Activated T-helper 2 cell treated with anti-CD3 and anti-CD28 coated beads, Interferon-gamma antibody, Interleukin-2, Interleukin-4, amounts not matched to agents 10 μg/mL and 5 μg/mL and 100 μg/mL, durations not matched to agents 14 hours and 24 hours and 36 hours (primary cell): ENCODE results near the gene IRS2. TPM values are rescaled to one million over a fixed set of nuclear protein-coding genes. Genes with fewer than 3 reads are reported as not detected.

Experiments
- DNase-seq: peaks from one replicate; pipeline ENCODE4 v3.0.0; 2021; ENCODE audit warnings: low spot score
- H3K27ac Mint-ChIP-seq: one replicate; pipeline ENCODE4 v1.8.0; 2021; ENCODE audit warnings: mixed read lengths
- H3K27me3 Mint-ChIP-seq: one replicate; pipeline ENCODE4 v1.8.0; 2021; ENCODE audit warnings: low read depth, mixed read lengths
- H3K36me3 Mint-ChIP-seq: one replicate; pipeline ENCODE4 v1.8.0; 2021; ENCODE audit warnings: low read depth, mixed read lengths
- H3K4me1 Mint-ChIP-seq: one replicate; pipeline ENCODE4 v1.8.0; 2021; ENCODE audit warnings: low read depth, mixed read lengths
- H3K4me3 Mint-ChIP-seq: one replicate; pipeline ENCODE4 v1.8.0; 2021; ENCODE audit warnings: low read depth, mild to moderate bottlenecking, moderate library complexity, mixed read lengths
- H3K9me3 Mint-ChIP-seq: one replicate; pipeline ENCODE4 v1.8.0; 2021; ENCODE audit warnings: mixed read lengths
- intact Hi-C: fragments of 100-400 bp; cut with micrococcal nuclease; formaldehyde crosslinking; loops from one replicate; pipeline ENCODE4 v1.15.1; 2023
- total RNA-seq: library from RNA; stranded (reverse); gene quantifications from 2 replicates; pipeline ENCODE4 v1.2.3, GENCODE V29; 2022

IRS2 gene
- total RNA-seq, 1 donor from 2014 or later, result 5.0 TPM

DNA sequence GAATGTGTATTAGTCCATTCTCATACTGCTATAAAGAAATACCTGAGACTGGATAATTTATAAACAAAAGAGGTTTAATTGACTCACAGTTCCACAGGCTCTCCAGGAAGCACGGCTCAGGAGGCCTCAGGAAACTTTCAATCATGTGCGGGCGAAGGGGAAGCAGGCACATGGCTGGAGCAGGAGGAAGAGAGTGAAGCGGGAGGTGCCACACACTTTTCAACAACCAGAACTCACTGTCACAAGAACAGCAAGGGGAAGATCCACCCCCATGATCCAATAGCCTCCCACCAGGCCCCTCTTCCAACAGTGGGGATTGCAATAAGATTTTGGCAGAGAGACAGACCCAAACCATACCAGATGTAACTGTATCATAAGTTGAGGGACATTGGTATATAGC is 72.7 kb downstream of the IRS2 start:
- intact Hi-C loops, result no loop called here
- Mint-ChIP-seq H3K27ac (no peak overlapping the region), H3K27me3 (peaks cover 10% of the 10 kb centered on the region), H3K4me3 (no peak overlapping the region), H3K36me3 (no peaks in the 10 kb centered on the region), H3K4me1 (no peaks in the 10 kb centered on the region), H3K9me3 (no peaks in the 10 kb centered on the region)
- DNase-seq, result no peak

GRCh38 chr13:109712124-109712722 is 74.2 kb downstream of the IRS2 start:
- Mint-ChIP-seq H3K27ac (no peak overlapping the region), H3K4me1 (no peaks in the 10 kb centered on the region), H3K4me3 (no peak overlapping the region), H3K36me3 (no peaks in the 10 kb centered on the region), H3K9me3 (no peaks in the 10 kb centered on the region), H3K27me3 (peaks cover 10% of the 10 kb centered on the region)
- DNase-seq, result no peak
- intact Hi-C loops, result no loop called here

DNA sequence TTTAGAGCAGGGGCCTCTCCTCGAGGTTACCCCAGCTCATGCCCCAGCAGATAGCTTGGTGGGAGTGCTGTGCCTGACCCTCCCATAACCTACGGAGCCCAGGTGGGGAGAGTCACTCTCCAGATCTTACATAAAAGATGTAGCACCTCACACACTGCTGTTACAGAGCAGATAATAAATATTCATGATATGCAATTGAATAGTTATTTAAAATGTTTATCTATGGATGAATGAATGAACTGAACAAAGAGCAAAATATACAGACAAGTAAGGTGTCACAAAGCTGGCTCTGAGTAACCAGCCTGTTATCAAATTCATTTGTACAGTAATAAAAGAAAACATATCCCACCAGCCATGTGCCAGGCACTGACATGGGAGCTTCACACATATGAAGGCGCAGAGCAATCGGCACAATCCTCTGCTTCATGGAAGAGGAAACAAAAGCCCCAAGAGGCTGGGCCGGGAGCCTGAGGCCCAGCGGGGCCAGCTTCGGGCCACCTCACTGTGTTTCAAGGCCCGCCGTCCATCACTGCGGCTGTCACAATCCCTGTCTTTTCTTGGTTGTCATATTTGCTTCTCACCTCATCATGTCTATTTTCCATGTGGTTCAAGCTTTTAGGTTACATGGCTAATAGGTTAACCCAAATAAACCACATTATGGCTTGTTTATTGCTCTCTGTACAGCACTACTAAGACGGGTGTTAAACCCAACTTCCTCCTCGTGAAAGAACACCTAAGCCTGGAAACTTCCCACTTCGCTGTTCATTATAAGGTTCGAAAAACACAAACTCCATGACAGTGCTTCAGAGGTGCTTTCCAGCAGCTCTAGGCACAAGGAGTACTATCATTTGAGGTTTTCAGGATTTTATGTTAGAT is 78.4 kb downstream of the IRS2 start:
- Mint-ChIP-seq H3K9me3 (no peaks in the 10 kb centered on the region), H3K4me1 (peaks cover 2% of the 10 kb centered on the region), H3K4me3 (no peak overlapping the region), H3K36me3 (no peaks in the 10 kb centered on the region), H3K27me3 (peaks cover 19% of the 10 kb centered on the region), H3K27ac (no peak overlapping the region)
- DNase-seq, result no peak
- intact Hi-C loops, result no loop called here

DNA sequence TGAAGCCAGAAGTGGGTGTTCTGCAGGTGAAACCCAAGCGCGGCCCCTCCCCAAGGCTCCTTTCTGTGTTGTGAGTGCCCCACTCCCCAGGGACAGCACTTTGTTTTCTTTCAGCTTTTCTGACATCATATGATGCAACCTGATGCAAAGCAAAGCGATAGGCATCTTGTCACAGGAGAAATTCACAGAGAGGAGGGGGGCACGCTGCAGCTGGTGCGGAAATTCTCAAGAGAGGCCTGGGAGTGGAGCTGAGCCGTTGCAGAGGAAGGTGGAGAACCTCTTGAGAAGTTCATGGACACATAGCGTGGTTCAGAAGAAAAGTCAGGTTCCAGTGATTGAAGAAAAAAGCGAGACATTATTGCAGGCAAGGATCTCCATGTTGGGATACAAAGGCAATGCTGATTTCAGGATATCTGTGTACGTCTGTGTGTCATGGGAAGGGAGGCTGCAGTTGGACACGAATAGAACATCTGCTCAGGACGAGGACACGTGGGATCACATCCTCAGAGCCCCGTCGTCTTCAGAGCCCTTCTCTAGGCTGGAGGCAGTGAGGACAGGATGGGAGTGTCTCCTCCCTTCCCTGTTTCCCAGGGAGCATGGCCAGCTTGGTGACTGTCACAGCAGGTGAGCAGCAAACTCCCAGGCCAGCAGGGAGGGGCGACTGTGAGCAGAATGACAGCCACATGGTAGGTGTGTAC is 79.2 kb downstream of the IRS2 start:
- Mint-ChIP-seq H3K4me1 (peaks cover 2% of the 10 kb centered on the region), H3K27me3 (peaks cover 19% of the 10 kb centered on the region), H3K9me3 (no peaks in the 10 kb centered on the region), H3K4me3 (no peak overlapping the region), H3K36me3 (no peaks in the 10 kb centered on the region), H3K27ac (no peak overlapping the region)
- intact Hi-C loops, result no loop called here
- DNase-seq, result no peak

DNA sequence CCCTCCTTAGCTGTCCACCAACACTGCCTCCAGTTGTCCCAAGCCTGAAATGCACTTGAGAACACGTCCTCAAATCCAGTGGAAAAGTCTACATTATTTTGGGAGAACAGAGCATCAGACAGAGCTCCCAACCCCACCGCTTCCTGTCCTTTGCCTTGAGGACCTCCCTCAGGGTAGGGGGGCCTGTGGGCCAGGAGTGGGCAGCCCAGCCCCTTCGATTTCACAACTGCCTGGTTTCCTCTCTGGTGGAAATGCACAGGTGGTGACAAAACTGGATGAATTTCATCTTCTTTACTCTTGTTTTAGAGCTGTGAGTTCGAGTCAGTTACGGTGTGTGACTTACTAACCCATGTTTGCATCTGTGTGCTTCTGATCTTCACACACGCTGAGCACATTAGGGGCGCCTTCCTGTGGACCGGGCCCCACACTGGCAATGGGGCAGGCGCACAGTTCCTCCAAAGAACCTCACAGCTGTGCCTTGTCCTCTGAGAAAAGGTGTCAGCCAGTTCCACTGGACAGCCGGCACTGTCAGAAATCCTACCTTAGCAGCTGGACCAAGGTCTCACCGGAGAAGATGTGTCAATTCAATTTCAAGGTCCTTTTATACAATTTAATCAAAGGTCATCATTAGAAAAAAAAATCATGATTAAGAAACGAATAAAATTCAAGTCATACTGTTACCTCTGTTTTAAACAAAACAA is 80.2 kb downstream of the IRS2 start:
- Mint-ChIP-seq H3K4me1 (peaks cover 2% of the 10 kb centered on the region), H3K27ac (no peak overlapping the region), H3K27me3 (peaks cover 22% of the 10 kb centered on the region), H3K4me3 (no peak overlapping the region), H3K9me3 (no peaks in the 10 kb centered on the region), H3K36me3 (no peaks in the 10 kb centered on the region)
- intact Hi-C loops, result no loop called here
- no peak for DNase-seq

GRCh38 chr13:109704771-109705635 is 81.4 kb downstream of the IRS2 start:
- H3K4me1 Mint-ChIP-seq, result peaks cover 2% of the 10 kb centered on the region
- peaks cover 26% of the 10 kb centered on the region for H3K27me3 Mint-ChIP-seq
- DNase-seq, result no peak
- no peak overlapping the region for H3K27ac Mint-ChIP-seq
- no peaks in the 10 kb centered on the region for H3K9me3 Mint-ChIP-seq
- H3K36me3 Mint-ChIP-seq, result no peaks in the 10 kb centered on the region
- no peak overlapping the region for H3K4me3 Mint-ChIP-seq
- intact Hi-C loops, result no loop called here

DNA sequence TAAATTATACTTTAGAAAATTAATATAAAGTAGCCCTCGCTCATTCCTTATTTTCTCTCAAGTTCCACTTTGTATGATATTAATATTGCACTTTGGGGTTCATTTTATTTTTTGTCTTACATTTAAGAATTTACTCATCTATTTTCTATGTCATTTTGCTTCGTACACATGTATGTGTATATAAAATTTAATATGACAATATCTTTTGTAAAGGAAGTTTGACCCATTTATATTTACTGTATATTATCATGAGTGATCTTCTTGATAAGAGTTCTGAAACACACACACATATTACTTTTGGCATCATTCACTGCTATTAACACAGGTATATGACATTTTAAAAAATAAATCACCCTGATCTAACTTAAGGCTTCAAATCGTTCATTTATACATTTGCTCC is 83.1 kb downstream of the IRS2 start:
- Mint-ChIP-seq H3K9me3 (no peaks in the 10 kb centered on the region), H3K4me1 (peaks cover 2% of the 10 kb centered on the region), H3K27ac (no peak overlapping the region), H3K4me3 (no peak overlapping the region), H3K27me3 (peaks cover 23% of the 10 kb centered on the region), H3K36me3 (no peaks in the 10 kb centered on the region)
- intact Hi-C loops, result no loop called here
- DNase-seq, result no peak
